ENCODE data around the gene ABCF1. TPM values are rescaled to one million over a fixed set of nuclear protein-coding genes. Genes with fewer than 3 reads are reported as not detected.
A peak's percentile ranks its signal among the peaks of the same experiment; 100 is the strongest.

The ABCF1 gene
- total RNA-seq, 1 experiment from 2014 or later, result 101 TPM

DNA sequence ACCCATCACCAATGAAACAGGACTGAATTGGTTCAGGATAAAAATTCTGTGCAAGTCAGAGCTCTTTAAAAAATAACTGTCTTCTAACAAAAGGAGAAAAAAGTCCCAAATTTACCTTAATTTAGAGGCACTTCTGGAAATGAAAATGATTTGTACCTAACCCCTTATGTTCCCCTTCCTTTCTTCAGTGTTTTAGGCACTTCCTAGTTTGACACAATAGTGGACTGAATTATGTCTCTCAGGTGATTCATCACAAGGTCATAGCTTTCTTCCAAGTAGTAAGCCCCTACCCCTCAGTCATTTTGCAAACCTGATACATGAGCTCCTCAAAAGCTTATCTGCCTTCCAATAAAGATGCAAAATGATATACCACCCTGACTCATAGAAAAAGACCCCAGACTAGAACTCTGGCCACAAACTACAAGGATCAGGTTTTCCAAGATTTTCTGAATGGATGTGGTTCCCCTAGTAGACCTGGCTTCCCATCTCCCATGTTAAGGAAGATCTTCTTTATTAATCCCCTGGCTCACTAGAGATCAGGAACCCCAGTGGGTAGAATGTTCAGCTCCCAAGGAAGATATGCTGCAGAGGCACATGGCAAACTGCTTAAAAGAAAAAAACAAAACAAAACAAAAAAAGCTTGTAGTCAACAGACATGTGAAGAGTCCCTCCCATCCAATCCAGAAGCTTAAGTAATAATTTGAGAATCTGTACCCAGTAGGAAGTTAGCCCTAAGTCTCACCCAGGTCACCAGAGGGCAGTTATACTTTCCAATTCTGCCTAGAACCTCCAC, 42.2 kb downstream of the ABCF1 start:
- peaks cover 59% of the 10 kb centered on the region for H3K36me3 Mint-ChIP-seq
- H3K27me3 Mint-ChIP-seq (ENCODE audit: low read depth), result no peaks in the 10 kb centered on the region; the same call in 1 of the 2 replicates
- DNase-seq (ENCODE audit: low spot score) (no peak), ATAC-seq (no peak)
- peak overlapping the region; percentile 93 for H3K27ac Mint-ChIP-seq
- ChIA-PET POLR2A (interaction anchor here (0.7 to 3.2 kb wide), 6 partner anchors 13 to 59 kb away, joined by 3 to 33 read pairs (median 4); partner anchors contain the start of genes ABCF1 and DHX16), CTCF (interaction anchor here (0.9 to 4.1 kb wide), 8 partner anchors 13 to 160 kb away, joined by 3 to 15 read pairs (median 7); partner anchors contain the start of gene DHX16)
- peak overlapping the region; percentile 96 for H3K4me3 Mint-ChIP-seq
- no peaks in the 10 kb centered on the region for H3K9me3 Mint-ChIP-seq
- TF ChIP-seq EMX1 (CRISPR knock-in tag; IDR thresholded peaks at IDR 0.05), result peak; percentile 59; the same call in 1 of the 2 replicates
- TF ChIP-seq, protein P1, sequence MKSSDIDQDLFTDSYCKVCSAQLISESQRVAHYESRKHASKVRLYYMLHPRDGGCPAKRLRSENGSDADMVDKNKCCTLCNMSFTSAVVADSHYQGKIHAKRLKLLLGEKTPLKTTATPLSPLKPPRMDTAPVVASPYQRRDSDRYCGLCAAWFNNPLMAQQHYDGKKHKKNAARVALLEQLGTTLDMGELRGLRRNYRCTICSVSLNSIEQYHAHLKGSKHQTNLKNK (CRISPR knock-in tag; IDR thresholded peaks at IDR 0.05), result peak; percentile 89
- no peak for TF ChIP-seq ZBTB21 (CRISPR knock-in tag; IDR thresholded peaks at IDR 0.05; ENCODE audit: borderline replicate concordance)
- no peak for TF ChIP-seq ZNF532 (CRISPR knock-in tag; IDR thresholded peaks at IDR 0.05; ENCODE audit: borderline replicate concordance)
- TF ChIP-seq, protein P2, sequence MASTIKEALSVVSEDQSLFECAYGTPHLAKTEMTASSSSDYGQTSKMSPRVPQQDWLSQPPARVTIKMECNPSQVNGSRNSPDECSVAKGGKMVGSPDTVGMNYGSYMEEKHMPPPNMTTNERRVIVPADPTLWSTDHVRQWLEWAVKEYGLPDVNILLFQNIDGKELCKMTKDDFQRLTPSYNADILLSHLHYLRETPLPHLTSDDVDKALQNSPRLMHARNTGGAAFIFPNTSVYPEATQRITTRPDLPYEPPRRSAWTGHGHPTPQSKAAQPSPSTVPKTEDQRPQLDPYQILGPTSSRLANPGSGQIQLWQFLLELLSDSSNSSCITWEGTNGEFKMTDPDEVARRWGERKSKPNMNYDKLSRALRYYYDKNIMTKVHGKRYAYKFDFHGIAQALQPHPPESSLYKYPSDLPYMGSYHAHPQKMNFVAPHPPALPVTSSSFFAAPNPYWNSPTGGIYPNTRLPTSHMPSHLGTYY (CRISPR knock-in tag; IDR thresholded peaks at IDR 0.05), result peak; percentile 63; the same call in 1 of the 2 replicates
- TF ChIP-seq RORB (CRISPR knock-in tag; IDR thresholded peaks at IDR 0.05), result no peak
- peaks cover 36% of the 10 kb centered on the region for H3K4me1 Mint-ChIP-seq

DNA sequence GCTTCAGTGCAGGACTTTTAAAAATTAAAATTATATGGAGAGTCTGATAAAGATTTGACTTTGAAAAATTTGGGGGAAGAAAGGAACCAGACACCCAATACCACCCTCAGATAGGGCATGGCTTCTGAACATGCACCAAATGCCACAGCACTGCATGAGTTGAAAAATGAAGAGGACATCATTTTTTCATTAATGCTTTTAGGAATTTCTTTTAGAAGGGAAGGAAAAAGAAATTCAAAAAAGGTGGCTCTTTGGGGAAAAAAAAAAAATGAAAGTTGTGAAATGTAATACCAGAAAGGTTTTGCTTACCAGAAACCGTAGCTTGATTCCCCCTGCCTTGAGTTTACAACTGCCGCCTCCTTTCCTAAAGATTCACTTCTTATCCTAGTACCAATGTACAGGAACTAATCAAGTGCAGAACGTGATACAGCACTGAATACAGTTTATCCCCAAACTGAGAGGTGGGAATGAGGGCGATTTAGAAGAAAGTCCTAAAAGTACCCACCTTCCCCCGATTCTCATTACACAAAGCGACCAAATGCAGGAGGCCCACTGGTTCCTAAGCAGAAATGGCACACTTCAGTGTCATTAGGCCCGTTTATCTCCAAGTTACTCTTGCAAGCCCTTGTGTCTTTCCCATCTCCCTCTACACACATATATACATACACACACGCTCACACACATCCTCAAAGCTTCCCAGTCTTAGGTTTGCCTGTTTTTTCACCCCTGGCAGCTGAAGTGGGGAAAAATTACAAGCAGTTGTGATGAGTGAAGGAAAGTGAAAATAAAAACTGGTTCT, 43.0 kb downstream of the ABCF1 start:
- no peak for ATAC-seq
- no peak for DNase-seq (ENCODE audit: low spot score)
- Mint-ChIP-seq H3K4me3 (peak overlapping the region; percentile 96), H3K27ac (peak overlapping the region; percentile 100), H3K27me3 (ENCODE audit: low read depth) (no peaks in the 10 kb centered on the region; the same call in 1 of the 2 replicates), H3K36me3 (peaks cover 55% of the 10 kb centered on the region), H3K9me3 (no peaks in the 10 kb centered on the region), H3K4me1 (peaks cover 42% of the 10 kb centered on the region)
- ChIA-PET CTCF (interaction anchor here (0.6 to 4.1 kb wide), 9 partner anchors 12 to 532 kb away, joined by 3 to 15 read pairs (median 5); partner anchors contain the start of gene DHX16), POLR2A (interaction anchor here (0.6 to 3.2 kb wide), 18 partner anchors 8 to 538 kb away, joined by 3 to 33 read pairs (median 5); partner anchors contain the start of genes ATAT1, DHX16, FLOT1 and MDC1)
- no peak for TF ChIP-seq FOXJ3 (CRISPR knock-in tag; IDR thresholded peaks at IDR 0.05; ENCODE audit: borderline replicate concordance)
- TF ChIP-seq, protein P1 (CRISPR knock-in tag; IDR thresholded peaks at IDR 0.05), result peak; percentile 78; the same call in 1 of the 2 replicates
- TF ChIP-seq MYBL2 (CRISPR knock-in tag; IDR thresholded peaks at IDR 0.05), result 0 out of 2 replicates have a peak, but pooled peaks have one; percentile 16
- no peak for TF ChIP-seq SOX15 (CRISPR knock-in tag; IDR thresholded peaks at IDR 0.05)
- TF ChIP-seq, protein P3, sequence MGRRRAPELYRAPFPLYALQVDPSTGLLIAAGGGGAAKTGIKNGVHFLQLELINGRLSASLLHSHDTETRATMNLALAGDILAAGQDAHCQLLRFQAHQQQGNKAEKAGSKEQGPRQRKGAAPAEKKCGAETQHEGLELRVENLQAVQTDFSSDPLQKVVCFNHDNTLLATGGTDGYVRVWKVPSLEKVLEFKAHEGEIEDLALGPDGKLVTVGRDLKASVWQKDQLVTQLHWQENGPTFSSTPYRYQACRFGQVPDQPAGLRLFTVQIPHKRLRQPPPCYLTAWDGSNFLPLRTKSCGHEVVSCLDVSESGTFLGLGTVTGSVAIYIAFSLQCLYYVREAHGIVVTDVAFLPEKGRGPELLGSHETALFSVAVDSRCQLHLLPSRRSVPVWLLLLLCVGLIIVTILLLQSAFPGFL (CRISPR knock-in tag; IDR thresholded peaks at IDR 0.05; ENCODE audit: borderline replicate concordance), result no peak
- TF ChIP-seq PRRX2 (CRISPR knock-in tag; IDR thresholded peaks at IDR 0.05), result peak; percentile 79
- TF ChIP-seq NR2C2 (CRISPR knock-in tag; IDR thresholded peaks at IDR 0.05), result no peak
- TF ChIP-seq, protein P4, sequence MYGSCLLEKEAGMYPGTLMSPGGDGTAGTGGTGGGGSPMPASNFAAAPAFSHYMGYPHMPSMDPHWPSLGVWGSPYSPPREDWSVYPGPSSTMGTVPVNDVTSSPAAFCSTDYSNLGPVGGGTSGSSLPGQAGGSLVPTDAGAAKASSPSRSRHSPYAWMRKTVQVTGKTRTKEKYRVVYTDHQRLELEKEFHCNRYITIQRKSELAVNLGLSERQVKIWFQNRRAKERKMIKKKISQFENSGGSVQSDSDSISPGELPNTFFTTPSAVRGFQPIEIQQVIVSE (CRISPR knock-in tag; IDR thresholded peaks at IDR 0.05; ENCODE audit: borderline replicate concordance), result no peak
- TF ChIP-seq, protein P5, sequence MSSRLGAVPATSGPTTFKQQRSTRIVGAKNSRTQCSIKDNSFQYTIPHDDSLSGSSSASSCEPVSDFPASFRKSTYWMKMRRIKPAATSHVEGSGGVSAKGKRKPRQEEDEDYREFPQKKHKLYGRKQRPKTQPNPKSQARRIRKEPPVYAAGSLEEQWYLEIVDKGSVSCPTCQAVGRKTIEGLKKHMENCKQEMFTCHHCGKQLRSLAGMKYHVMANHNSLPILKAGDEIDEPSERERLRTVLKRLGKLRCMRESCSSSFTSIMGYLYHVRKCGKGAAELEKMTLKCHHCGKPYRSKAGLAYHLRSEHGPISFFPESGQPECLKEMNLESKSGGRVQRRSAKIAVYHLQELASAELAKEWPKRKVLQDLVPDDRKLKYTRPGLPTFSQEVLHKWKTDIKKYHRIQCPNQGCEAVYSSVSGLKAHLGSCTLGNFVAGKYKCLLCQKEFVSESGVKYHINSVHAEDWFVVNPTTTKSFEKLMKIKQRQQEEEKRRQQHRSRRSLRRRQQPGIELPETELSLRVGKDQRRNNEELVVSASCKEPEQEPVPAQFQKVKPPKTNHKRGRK (CRISPR knock-in tag; IDR thresholded peaks at IDR 0.05; ENCODE audit: borderline replicate concordance), result no peak
- TF ChIP-seq CREM (CRISPR knock-in tag; IDR thresholded peaks at IDR 0.05), result peak; percentile 12; the same call in 1 of the 2 replicates
- no peak for TF ChIP-seq ESRRA (CRISPR knock-in tag; IDR thresholded peaks at IDR 0.05; ENCODE audit: borderline replicate concordance)
- no peak for TF ChIP-seq ZNF425 (CRISPR knock-in tag; conservative IDR thresholded peaks at IDR 0.05)
